ENCODE data around the gene CCL24. TPM values are rescaled to one million over a fixed set of nuclear protein-coding genes. Genes with fewer than 3 reads are reported as not detected.
A peak's percentile ranks its signal among the peaks of the same experiment; 100 is the strongest.
"Not testable (repeated sequence)": the region's sequence is repeated elsewhere in the genome, so short reads cannot be mapped to it uniquely, and the experiment has no call there.

The CCL24 gene
- total RNA-seq, 1 donor from 2014 or later, result not detected

- TF ChIP-seq CTCF (conservative IDR thresholded peaks at IDR 0.05), result no peak
- DNase-seq (ENCODE audit: low read depth, low spot score), result no peak
- H3K27me3 Mint-ChIP-seq (ENCODE audit: low read depth), result no peaks in the 10 kb centered on the region
- peaks cover 6% of the 10 kb centered on the region for H3K4me1 Mint-ChIP-seq
- no peaks in the 10 kb centered on the region for H3K9me3 Mint-ChIP-seq
- no peaks in the 10 kb centered on the region for H3K36me3 Mint-ChIP-seq (ENCODE audit: low read depth)
- no peak overlapping the region for H3K27ac Mint-ChIP-seq (ENCODE audit: unreplicated experiment)
- no peak overlapping the region for H3K4me3 Mint-ChIP-seq
Measured at GRCh38 chr7:75830978-75831377, 17.4 kb upstream of the CCL24 start.

- H3K36me3 Mint-ChIP-seq (ENCODE audit: low read depth); H3K4me3 Mint-ChIP-seq; H3K4me1 Mint-ChIP-seq; H3K9me3 Mint-ChIP-seq; H3K27me3 Mint-ChIP-seq (ENCODE audit: low read depth): not testable (repeated sequence)
- DNase-seq (ENCODE audit: low read depth, low spot score), result peak; percentile 4
- peak overlapping the region; percentile 81 for H3K27ac Mint-ChIP-seq (ENCODE audit: unreplicated experiment)
Measured at GRCh38 chr7:75829656-75830055, 16.1 kb upstream of the CCL24 start.

- Mint-ChIP-seq H3K4me3 (no peak overlapping the region), H3K27me3 (ENCODE audit: low read depth) (peaks cover 3% of the 10 kb centered on the region), H3K4me1 (no peaks in the 10 kb centered on the region), H3K36me3 (ENCODE audit: low read depth) (no peaks in the 10 kb centered on the region), H3K9me3 (peaks cover 6% of the 10 kb centered on the region), H3K27ac (ENCODE audit: unreplicated experiment) (peak overlapping the region; percentile 63)
- no peak for TF ChIP-seq CTCF (conservative IDR thresholded peaks at IDR 0.05)
- no peak for DNase-seq (ENCODE audit: low read depth, low spot score)
Measured at GRCh38 chr7:75823198-75823910, 9.7 kb upstream of the CCL24 start.

GRCh38 chr7:75820688-75821087 is 7.1 kb upstream of the CCL24 start:
- Mint-ChIP-seq H3K9me3 (peaks cover 6% of the 10 kb centered on the region), H3K27me3 (ENCODE audit: low read depth) (peaks cover 3% of the 10 kb centered on the region), H3K4me1 (no peaks in the 10 kb centered on the region), H3K36me3 (ENCODE audit: low read depth) (no peaks in the 10 kb centered on the region), H3K4me3 (no peak overlapping the region), H3K27ac (ENCODE audit: unreplicated experiment) (no peak overlapping the region)
- no peak for TF ChIP-seq CTCF (conservative IDR thresholded peaks at IDR 0.05)
- DNase-seq (ENCODE audit: low read depth, low spot score), result no peak

- H3K36me3 Mint-ChIP-seq (ENCODE audit: low read depth), result no peaks in the 10 kb centered on the region
- H3K27ac Mint-ChIP-seq (ENCODE audit: unreplicated experiment), result no peak overlapping the region
- no peak overlapping the region for H3K4me3 Mint-ChIP-seq
- peaks cover 6% of the 10 kb centered on the region for H3K9me3 Mint-ChIP-seq
- no peaks in the 10 kb centered on the region for H3K4me1 Mint-ChIP-seq
- DNase-seq (ENCODE audit: low read depth, low spot score), result no peak
- peaks cover 3% of the 10 kb centered on the region for H3K27me3 Mint-ChIP-seq (ENCODE audit: low read depth)
- no peak for TF ChIP-seq CTCF (conservative IDR thresholded peaks at IDR 0.05)
Measured at GRCh38 chr7:75819711-75820110, 6.1 kb upstream of the CCL24 start.

GRCh38 chr7:75818472-75818871 is 4.9 kb upstream of the CCL24 start:
- Mint-ChIP-seq H3K27ac (ENCODE audit: unreplicated experiment) (no peak overlapping the region), H3K27me3 (ENCODE audit: low read depth) (peaks cover 5% of the 10 kb centered on the region), H3K9me3 (peaks cover 6% of the 10 kb centered on the region), H3K36me3 (ENCODE audit: low read depth) (no peaks in the 10 kb centered on the region), H3K4me1 (no peaks in the 10 kb centered on the region), H3K4me3 (no peak overlapping the region)
- DNase-seq (ENCODE audit: low read depth, low spot score), result no peak
- TF ChIP-seq CTCF (conservative IDR thresholded peaks at IDR 0.05), result no peak
